ENCODE results near the gene ELP1.
"Not testable (repeated sequence)": the region's sequence is repeated elsewhere in the genome, so short reads cannot be mapped to it uniquely, and the experiment has no call there.

Gene ELP1

DNA sequence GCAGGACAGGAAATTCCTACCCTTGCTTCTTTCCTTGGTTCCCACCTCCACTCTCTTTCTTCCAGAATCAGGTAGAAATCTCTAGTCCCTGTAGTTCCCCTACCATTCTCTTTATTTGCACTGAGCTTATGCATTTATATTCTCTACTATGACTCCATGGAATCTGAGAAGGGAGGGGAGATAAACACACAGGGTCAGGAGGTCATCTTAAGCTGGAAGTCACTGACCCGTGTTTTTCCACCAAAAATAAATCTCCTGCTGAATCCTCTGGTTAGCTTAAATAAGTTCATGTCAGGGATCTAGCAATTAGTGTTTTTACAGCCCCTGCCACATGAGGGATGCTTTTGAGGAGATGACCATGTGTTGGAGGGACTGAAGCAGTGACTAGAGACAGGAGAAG, 81.8 kb downstream of the ELP1 start:
- no peak for DNase-seq

DNA sequence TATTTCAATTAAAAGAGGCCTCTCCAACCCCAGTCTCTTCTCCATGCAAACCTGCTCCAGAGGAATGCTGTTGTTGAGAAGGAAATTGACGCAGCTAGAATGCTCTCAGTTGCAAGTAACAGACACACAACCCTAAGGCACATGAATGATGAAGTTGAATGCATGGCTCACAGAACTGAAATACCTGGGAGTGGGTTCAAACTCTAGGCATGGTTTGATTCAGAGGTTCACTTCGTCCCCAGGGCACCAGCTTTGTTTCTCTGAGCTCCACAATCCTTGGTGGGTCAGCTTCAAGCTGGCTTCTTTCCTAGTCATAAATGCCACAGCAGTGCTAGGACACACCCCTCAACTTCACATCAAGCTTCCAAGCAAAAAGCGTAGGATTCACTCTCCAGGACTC, 82.8 kb downstream of the ELP1 start:
- no peak for DNase-seq

DNA sequence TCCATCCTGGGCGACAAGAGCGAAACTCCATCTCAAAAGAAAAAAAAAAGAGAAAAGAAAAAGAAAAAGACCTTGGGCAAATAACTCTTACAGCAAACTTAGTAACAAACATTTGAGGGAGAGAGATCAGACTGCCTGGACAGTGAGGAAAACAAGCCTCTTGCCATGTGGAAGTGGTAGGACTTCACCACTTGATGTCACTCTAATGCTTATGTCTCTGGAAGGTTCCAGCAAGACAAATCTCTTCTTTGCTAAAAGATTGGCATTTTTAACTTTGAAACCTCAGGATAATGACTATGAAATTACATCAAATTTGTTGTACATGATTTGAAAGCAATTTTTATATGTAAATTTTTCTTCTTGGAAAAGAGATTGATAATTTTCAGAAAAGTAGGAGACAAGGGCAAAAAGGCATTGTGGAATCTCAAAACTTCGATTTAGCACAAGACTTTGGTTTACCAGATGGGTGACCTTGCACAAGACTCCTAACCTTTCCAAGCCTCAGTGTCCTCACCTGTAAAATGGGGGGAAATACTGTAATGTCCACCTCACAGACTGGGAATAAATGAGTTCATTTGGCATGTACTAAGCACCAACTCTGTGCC, 83.5 kb downstream of the ELP1 start:
- no peak for DNase-seq

DNA sequence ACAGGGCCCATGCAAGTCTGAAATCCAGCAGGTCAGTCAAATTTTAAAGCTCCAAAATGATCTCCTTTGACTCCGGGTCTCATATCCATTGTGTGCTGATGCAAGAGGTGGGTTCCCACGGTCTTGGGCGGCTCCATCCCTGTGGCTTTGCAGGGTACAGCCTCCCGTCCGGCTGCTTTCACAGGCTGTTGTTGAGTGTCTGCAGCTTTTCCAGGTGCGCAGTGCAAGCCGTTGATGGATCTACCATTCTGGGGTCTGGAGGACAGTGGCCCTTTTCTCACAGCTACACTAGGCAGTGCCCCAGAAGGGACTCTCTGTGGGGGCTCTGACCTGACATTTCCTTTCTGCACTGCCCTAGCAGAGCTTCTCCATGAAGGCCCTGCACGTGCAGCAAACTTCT, 85.6 kb downstream of the ELP1 start:
- not testable (repeated sequence) for DNase-seq

- no peak for DNase-seq
Measured at GRCh38 chr9:108845947-108846346, 88.0 kb downstream of the ELP1 start.

GRCh38 chr9:108845507-108845906, 88.4 kb downstream of the ELP1 start:
- no peak for DNase-seq

DNA sequence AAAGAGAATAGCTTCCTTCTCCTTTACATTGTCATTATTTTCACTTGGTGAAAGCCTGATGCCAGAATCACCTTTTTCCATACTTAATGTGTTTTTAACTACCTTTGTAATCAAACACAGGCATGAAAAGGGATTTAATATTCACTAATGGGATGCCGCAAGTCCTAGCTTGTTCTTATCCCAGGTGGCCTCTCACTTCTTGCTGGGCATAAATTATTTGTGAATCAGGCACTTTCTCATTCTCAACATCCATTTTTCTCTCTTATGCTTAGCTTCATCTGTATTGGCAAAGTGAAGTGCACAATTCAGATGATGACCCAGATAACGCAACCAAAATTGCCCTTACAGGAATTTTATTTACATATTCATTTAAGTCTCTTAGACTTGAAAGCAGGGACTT, 89.1 kb downstream of the ELP1 start:
- DNase-seq = peak in 1 of 2 experiments; percentile 18

DNA sequence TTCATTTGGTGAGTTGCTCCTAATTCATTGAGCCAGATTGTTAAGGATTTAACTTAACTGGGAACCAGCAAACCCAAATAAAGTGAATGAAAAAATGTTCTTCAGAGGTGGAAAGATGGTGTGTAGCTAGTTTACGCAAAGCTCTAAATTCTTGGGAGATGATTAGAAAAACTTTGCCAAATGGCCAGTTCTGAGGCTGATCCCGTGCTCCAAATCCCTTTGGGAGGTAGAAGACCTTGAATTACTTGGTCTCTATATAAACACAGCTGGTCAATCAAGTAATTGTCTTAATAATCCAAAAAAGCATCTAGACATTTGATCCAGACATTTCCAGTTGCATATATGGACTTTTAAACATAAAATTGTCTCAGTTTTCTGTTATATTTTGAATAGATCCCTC, 89.5 kb downstream of the ELP1 start:
- DNase-seq = no peak

- no peak for DNase-seq
Measured at GRCh38 chr9:108842610-108843295, 91.2 kb downstream of the ELP1 start.

DNA sequence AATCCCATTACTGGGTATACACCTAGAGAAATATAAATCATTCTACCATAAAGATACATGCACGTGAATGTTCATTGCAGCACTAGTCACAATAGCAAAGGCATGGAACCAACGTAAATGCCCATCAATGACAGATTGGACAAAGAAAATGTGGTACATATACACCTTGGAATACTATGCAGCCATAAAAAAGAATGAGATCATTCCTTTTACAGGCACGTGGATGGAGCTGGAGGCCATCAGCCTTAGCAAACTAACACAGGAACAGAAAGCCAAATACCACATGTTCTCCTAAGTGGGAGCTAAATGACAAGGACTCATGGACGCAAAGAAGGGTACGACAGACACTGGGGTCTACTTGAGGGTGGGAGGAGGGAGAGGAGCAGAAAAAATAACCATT, 94.4 kb downstream of the ELP1 start:
- DNase-seq = not testable (repeated sequence)

DNA sequence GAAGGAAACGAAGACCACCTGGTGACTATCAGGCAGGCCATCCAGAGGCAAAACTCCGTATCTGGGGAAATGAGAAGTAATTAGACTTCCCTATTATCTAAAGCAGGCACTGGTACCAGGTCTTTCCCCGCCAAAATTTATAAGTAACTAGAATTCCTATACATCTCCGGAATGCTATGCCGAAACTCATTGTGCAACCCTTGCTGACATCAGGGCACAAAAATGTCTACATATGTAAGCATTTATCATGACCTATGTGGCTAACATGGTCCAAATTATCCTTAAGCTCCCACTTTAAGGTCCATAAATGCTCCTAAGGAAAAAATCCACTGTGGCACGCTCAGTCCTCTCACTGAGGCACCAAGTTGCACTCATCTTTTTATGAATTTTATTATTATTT, 95.9 kb downstream of the ELP1 start:
- no peak for DNase-seq

GRCh38 chr9:108837530-108837929, 96.4 kb downstream of the ELP1 start:
- no peak for DNase-seq

GRCh38 chr9:108836781-108837180, 97.1 kb downstream of the ELP1 start:
- no peak for DNase-seq

DNA sequence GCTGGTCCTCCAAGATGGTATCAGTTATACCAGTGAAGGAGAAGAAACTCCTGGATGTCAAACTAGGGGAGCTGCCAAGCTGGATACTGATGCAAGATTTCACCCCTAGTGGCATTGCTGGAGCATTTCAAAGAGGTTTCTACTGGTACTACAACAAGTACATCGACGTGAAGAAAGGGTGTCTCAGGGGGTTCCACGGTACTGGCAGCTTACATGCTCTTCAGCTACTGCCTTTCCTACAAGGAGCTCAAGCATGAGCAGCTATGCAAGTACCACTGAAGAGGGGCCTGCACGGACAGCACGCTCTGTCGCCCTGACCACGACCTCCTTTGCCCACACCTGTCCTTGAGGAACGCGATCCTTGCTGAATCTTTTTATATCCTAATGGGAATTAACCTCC, 97.6 kb downstream of the ELP1 start:
- no peak for DNase-seq

GRCh38 chr9:108835831-108836230, 98.1 kb downstream of the ELP1 start:
- no peak for DNase-seq

DNA sequence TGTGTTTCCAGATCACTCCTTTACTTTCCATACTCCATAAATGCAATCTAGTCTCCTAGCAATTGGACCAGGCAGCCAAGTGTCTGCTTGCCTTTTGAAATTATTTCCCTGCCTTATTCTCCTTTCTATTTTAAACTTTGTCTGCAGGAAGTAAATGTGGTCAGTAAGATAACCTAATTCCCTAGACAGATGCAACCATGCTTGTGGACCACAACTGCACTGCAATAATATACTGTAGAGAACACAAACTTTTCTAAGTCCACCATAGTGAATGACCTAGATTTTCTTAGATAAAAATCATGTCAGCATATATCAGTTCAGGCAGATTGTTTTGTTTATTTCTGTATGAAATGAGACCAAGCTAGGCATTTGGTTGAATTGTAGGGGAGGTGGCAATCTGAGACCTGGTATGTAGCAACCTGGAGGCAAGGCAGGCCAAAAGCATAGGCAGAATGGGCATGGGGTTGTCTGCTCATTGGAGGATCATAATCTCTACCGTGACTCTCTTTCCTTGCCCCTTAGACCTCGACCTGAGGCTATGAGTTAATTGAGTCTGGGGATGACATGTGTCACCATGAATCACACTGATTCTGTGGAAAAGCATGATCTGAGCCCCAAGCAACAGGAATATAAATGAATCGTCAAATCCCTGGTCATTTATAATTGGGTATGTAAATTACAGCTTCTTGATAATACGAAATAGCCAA, 98.8 kb downstream of the ELP1 start:
- no peak for DNase-seq

DNA sequence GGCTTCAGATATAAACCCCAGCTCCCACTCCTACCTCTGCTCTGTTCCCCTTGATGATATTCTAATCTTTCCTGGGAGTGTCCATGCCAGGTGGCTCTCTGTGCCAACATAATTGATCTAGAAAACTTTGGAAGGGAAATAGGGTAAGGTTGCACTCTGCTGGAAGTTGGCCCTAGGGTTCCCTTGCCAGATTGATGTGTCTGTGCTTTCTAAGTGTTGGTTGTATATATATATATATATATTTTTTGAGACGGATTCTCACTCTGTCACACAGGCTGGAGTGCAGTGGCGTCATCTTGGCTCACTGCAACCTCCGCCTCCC, 101.8 kb downstream of the ELP1 start:
- DNase-seq = no peak

- DNase-seq = no peak
Measured at GRCh38 chr9:108831496-108832178, 102.3 kb downstream of the ELP1 start.

GRCh38 chr9:108830272-108830671, 103.7 kb downstream of the ELP1 start:
- DNase-seq = no peak

DNA sequence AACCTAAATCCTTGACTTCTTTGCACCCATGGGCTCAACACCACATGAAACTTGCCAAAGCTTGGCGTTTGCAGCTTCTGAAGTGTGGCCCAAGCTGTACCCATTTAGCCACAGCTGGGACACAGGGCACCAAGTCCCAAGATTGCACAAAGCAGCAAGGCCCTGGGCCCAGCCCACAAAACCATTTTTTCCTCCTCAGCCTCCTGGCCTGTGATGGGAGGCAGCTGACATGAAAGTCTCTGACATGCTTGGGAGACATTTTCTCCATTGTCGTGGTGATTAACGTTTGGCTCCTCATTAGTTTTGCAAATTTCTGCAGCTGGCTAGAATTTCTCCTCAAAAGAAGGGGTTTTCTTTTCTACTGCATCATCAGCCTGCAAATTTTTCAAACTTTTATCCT, 110.1 kb downstream of the ELP1 start:
- DNase-seq = no peak

All from NCI-H187 (cell line).